ENCODE measurements around the gene ADAMTS13. TPM values are rescaled to one million over a fixed set of nuclear protein-coding genes. Genes with fewer than 3 reads are reported as not detected.

The ADAMTS13 gene
- total and polyA plus RNA-seq, 12 donors, result 1.5 to 17.8 (median 3.5) TPM

- ATAC-seq (no peak), DNase-seq (no peak)
- H3K27ac ChIP-seq, result no peak overlapping the region
- no peak overlapping the region for H3K4me3 ChIP-seq
- no peak for TF ChIP-seq CTCF (IDR thresholded peaks at IDR 0.05)
- H3K36me3 ChIP-seq, result no peaks in the 10 kb centered on the region
- H3K4me1 ChIP-seq, result peaks cover 11 to 40% (median 28%) of the 10 kb centered on the region in 9 donors
- 94% methylated on average over 24 of the region's 24 CpGs for WGBS, 2 donors
- no peaks in the 10 kb centered on the region for H3K9me3 ChIP-seq
- intact Hi-C loops (cut with DNase I), result no loop called here
- H3K27me3 ChIP-seq, result peaks cover 0 to 6% (median 0%) of the 10 kb centered on the region in 7 donors
Measured at GRCh38 chr9:133495327-133496293, 73.4 kb downstream of the ADAMTS13 start.

- no peaks in the 10 kb centered on the region for H3K36me3 ChIP-seq
- ATAC-seq, result no peak
- TF ChIP-seq CTCF (IDR thresholded peaks at IDR 0.05), result no peak
- H3K27me3 ChIP-seq, result peaks cover 0 to 6% (median 0%) of the 10 kb centered on the region in 7 donors
- H3K9me3 ChIP-seq, result peaks cover 0 to 13% (median 10%) of the 10 kb centered on the region in 11 donors
- no peak overlapping the region for H3K4me3 ChIP-seq
- H3K4me1 ChIP-seq, result peaks cover 7 to 31% (median 21%) of the 10 kb centered on the region in 9 donors
- WGBS, 2 donors, result 69 to 73% methylated on average over 35 of the region's 35 CpGs
- no peak overlapping the region for H3K27ac ChIP-seq
- intact Hi-C loops (cut with DNase I), result no loop called here
- no peak for DNase-seq
Measured at GRCh38 chr9:133496861-133497842, 75.0 kb downstream of the ADAMTS13 start.

DNA sequence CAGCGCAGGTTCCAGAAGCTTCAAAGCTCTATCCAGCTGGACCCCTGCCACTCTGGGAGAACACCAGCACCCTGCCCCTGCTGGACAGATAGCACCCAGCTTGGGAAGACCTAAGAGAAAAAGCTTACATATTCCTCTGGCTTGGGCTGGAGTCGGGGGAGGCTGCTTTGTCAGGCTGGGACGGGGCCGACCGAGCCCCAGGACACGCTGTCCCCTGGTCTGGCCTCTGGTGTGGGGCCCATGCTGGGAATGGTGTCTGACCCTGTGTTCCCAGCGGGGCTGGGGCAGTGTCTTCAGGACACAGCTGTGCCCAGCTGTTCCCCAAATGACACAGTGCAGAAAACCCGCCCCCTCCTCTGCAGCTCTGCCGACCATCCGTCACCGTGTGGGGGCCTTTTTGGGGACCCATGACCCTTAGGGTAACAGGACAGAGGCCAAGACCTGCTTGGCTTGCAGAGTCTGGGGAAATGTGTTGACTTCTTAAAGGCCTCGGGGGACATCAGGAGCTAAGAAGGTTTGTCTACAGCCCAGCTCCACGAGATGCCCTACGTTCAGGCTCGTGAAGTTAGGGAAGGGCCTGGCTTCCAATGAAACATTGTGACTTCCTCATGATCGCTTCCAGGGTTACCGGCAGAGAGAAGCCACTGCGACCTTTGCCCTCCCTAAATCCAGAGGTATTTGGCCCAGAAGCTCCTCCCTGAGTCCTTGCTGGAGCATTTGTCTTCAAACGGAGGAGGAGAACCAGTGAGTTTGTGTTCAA, 77.1 kb downstream of the ADAMTS13 start:
- TF ChIP-seq CTCF (IDR thresholded peaks at IDR 0.05), result peak in 2 of 9 donors; percentile 13 to 20
- H3K36me3 ChIP-seq, result no peaks in the 10 kb centered on the region
- no peak overlapping the region for H3K4me3 ChIP-seq
- ATAC-seq, result peak; percentile 15 to 82 (median 64)
- intact Hi-C loops (cut with DNase I), result no loop called here
- peaks cover 0 to 18% (median 10%) of the 10 kb centered on the region in 9 donors for H3K4me1 ChIP-seq
- WGBS, 2 donors, result 58 to 65% methylated on average over 19 of the region's 19 CpGs
- peak in 1 of 2 donors; percentile 58 for DNase-seq
- peak overlapping the region in 2 of 10 donors; percentile 17 to 21 for H3K27ac ChIP-seq
- H3K27me3 ChIP-seq, result peaks cover 0 to 6% (median 0%) of the 10 kb centered on the region in 7 donors
- peaks cover 0 to 23% (median 19%) of the 10 kb centered on the region in 11 donors for H3K9me3 ChIP-seq
